Measurements from ENCODE around the gene ZDHHC24. TPM values are rescaled to one million over a fixed set of nuclear protein-coding genes. Genes with fewer than 3 reads are reported as not detected.

Gene ZDHHC24
- total RNA-seq, 1 donor from 2014 or later: 4.1 TPM

GRCh38 chr11:66539870-66540213, 6.0 kb downstream of the ZDHHC24 start:
- Histone ChIP-seq H4K20me1 (ENCODE audit: low read depth) (no peaks in the 10 kb centered on the region), H3K4me1 (peaks cover 12% of the 10 kb centered on the region), H3K9ac (no peak overlapping the region), H3K36me3 (no peaks in the 10 kb centered on the region), H3K79me2 (ENCODE audit: low read depth) (no peaks in the 10 kb centered on the region), H3K4me3 (no peak overlapping the region), H3K9me3 (ENCODE audit: low read depth) (no peaks in the 10 kb centered on the region), H3K27ac (no peak overlapping the region), H3K27me3 (no peaks in the 10 kb centered on the region), H2AFZ (replicated peaks) (no peak overlapping the region), H3K4me2 (no peak overlapping the region), H3F3A (ENCODE audit: low read depth) (peaks cover 11% of the 10 kb centered on the region)
- H3K4me1 Mint-ChIP-seq: peaks cover 31% of the 10 kb centered on the region
- no peak for TF ChIP-seq EZH2 (IDR thresholded peaks at IDR 0.05)
- no peak for TF ChIP-seq EZH2phosphoT487 (IDR thresholded peaks at IDR 0.05)
- no peak for TF ChIP-seq CTCF (IDR thresholded peaks at IDR 0.05)
- no peaks in the 10 kb centered on the region for H3K9me3 Mint-ChIP-seq
- H3K27ac Mint-ChIP-seq: no peak overlapping the region
- H3K36me3 Mint-ChIP-seq: peaks cover 16% of the 10 kb centered on the region
- no peak for DNase-seq (ENCODE audit: low spot score)
- H3K27me3 Mint-ChIP-seq (ENCODE audit: insufficient read depth, low read depth): peaks cover 7% of the 10 kb centered on the region
- H3K4me3 Mint-ChIP-seq: no peak overlapping the region

- TF ChIP-seq EZH2 (IDR thresholded peaks at IDR 0.05) (no peak), CTCF (IDR thresholded peaks at IDR 0.05) (no peak), EZH2phosphoT487 (IDR thresholded peaks at IDR 0.05) (no peak)
- H3K4me1 ChIP-seq: peaks cover 11% of the 10 kb centered on the region
- H3K36me3 ChIP-seq: no peaks in the 10 kb centered on the region
- Mint-ChIP-seq H3K27me3 (ENCODE audit: insufficient read depth, low read depth) (peaks cover 7% of the 10 kb centered on the region), H3K9me3 (no peaks in the 10 kb centered on the region), H3K4me1 (peaks cover 28% of the 10 kb centered on the region), H3K4me3 (no peak overlapping the region), H3K36me3 (peaks cover 16% of the 10 kb centered on the region), H3K27ac (peak overlapping the region; percentile 65)
- no peaks in the 10 kb centered on the region for H3K27me3 ChIP-seq
- peaks cover 9% of the 10 kb centered on the region for H3F3A ChIP-seq (ENCODE audit: low read depth)
- H3K27ac ChIP-seq: no peak overlapping the region
- no peak overlapping the region for H3K4me2 ChIP-seq
- no peaks in the 10 kb centered on the region for H3K9me3 ChIP-seq (ENCODE audit: low read depth)
- H3K79me2 ChIP-seq (ENCODE audit: low read depth): no peaks in the 10 kb centered on the region
- H3K9ac ChIP-seq: no peak overlapping the region
- no peak overlapping the region for H2AFZ ChIP-seq (replicated peaks)
- H3K4me3 ChIP-seq: no peak overlapping the region
- DNase-seq (ENCODE audit: low spot score): no peak
- H4K20me1 ChIP-seq (ENCODE audit: low read depth): no peaks in the 10 kb centered on the region
Measured at GRCh38 chr11:66539170-66539869, 6.5 kb downstream of the ZDHHC24 start.

GRCh38 chr11:66532784-66533183, 13.1 kb downstream of the ZDHHC24 start:
- no peak overlapping the region for H3K27ac Mint-ChIP-seq
- Histone ChIP-seq H3F3A (ENCODE audit: low read depth) (no peaks in the 10 kb centered on the region), H3K4me1 (no peaks in the 10 kb centered on the region), H3K4me2 (no peak overlapping the region), H3K27ac (no peak overlapping the region), H4K20me1 (ENCODE audit: low read depth) (no peaks in the 10 kb centered on the region), H3K27me3 (no peaks in the 10 kb centered on the region), H3K79me2 (ENCODE audit: low read depth) (no peaks in the 10 kb centered on the region), H2AFZ (replicated peaks) (no peak overlapping the region), H3K9me3 (ENCODE audit: low read depth) (no peaks in the 10 kb centered on the region), H3K36me3 (no peaks in the 10 kb centered on the region), H3K9ac (no peak overlapping the region), H3K4me3 (no peak overlapping the region)
- DNase-seq (ENCODE audit: low spot score): no peak
- TF ChIP-seq CTCF (IDR thresholded peaks at IDR 0.05): no peak
- no peak for TF ChIP-seq EZH2phosphoT487 (IDR thresholded peaks at IDR 0.05)
- no peak for TF ChIP-seq EZH2 (IDR thresholded peaks at IDR 0.05)
- H3K4me3 Mint-ChIP-seq: no peak overlapping the region
- peaks cover 17% of the 10 kb centered on the region for H3K36me3 Mint-ChIP-seq
- peaks cover 7% of the 10 kb centered on the region for H3K27me3 Mint-ChIP-seq (ENCODE audit: insufficient read depth, low read depth)
- H3K9me3 Mint-ChIP-seq: no peaks in the 10 kb centered on the region
- no peaks in the 10 kb centered on the region for H3K4me1 Mint-ChIP-seq

Data from neural progenitor cell (in vitro differentiated cells).